Esophagus muscularis mucosa (tissue), 4 donors: ENCODE measurements around the gene SART1. TPM values are rescaled to one million over a fixed set of nuclear protein-coding genes. Genes with fewer than 3 reads are reported as not detected.

Experiments used
- DNase-seq: peaks from one replicate; pipeline ENCODE4 v3.0.0-alpha.2; 2017; ENCODE audit errors: extremely low spot score
- H3K27ac ChIP-seq, 4 donors: fragments of 200-600 bp; sonication (generic); replicated peaks in 1 of 4; 1 replicate in 3 of 4; 2 replicates in 1 of 4; pipeline ENCODE4 v1.5.1; 2016 to 2019; ENCODE audit warnings: mild to moderate bottlenecking in 1 of 4
- H3K27me3 ChIP-seq, 4 donors: fragments of 200-600 bp; sonication (generic); one replicate each; pipeline versions ENCODE4 v1.5.1 to v1.6.0; 2016 to 2019
- H3K36me3 ChIP-seq, 4 donors: fragments of 200-600 bp; sonication (generic); one replicate each; pipeline ENCODE4 v1.5.1; 2016 to 2019
- H3K4me1 ChIP-seq, 4 donors: fragments of 200-600 bp; sonication (generic); one replicate each; pipeline ENCODE4 v1.5.1; 2016 to 2019
- H3K4me3 ChIP-seq, 4 donors: fragments of 200-600 bp; sonication (generic); 1 replicate in 2 of 4; 2 replicates in 2 of 4; pipeline ENCODE4 v1.5.1; 2016 to 2019; ENCODE audit warnings: mild to moderate bottlenecking in 4 of 4, moderate library complexity in 1 of 4
- H3K9me3 ChIP-seq, 4 donors: fragments of 200-600 bp; sonication (generic); 1 replicate in 3 of 4; 2 replicates in 1 of 4; pipeline ENCODE4 v1.5.1; 2016 to 2019
- EP300 ChIP-seq: sonication (generic); formaldehyde crosslinking; IDR thresholded peaks from one replicate; pipeline ENCODE4 v1.6.1; 2017; ENCODE audit warnings: antibody characterized with exemption
- POLR2A ChIP-seq: fragments of 450-650 bp; IDR thresholded peaks from one replicate; pipeline ENCODE4 v1.6.1; 2017; ENCODE audit warnings: antibody characterized with exemption, moderate library complexity, mild to moderate bottlenecking, low read depth
- POLR2AphosphoS5 ChIP-seq, 2 donors: sonication (generic); formaldehyde crosslinking; IDR thresholded peaks; one replicate each; pipeline ENCODE4 v1.6.1; 2017; ENCODE audit warnings: antibody characterized with exemption in 2 of 2
- WGBS: methylation state at CpG from one replicate; pipeline ENCODE4 v1.1.5; 2018; 5-methylcytosine and 5-hydroxymethylcytosine counted together
- intact Hi-C: fragments of 100-400 bp; cut with DNase I; formaldehyde crosslinking; loops from one replicate; pipeline ENCODE4 v1.15.1; 2023
- total RNA-seq, 4 donors: library from RNA; depleted of rRNA; stranded (reverse); fragments of >200 nt; gene quantifications; one replicate each; pipeline versions ENCODE4 v1.1.0 to v1.2.1, GENCODE V29; 2016
- TF ChIP-seq, protein P1 (sequence below), 3 experiments: fragments of 200-600 bp in 2 of 3; fragments of 450-650 bp in 1 of 3; sonication (generic) in 2 of 3; IDR thresholded peaks; one replicate each; pipeline ENCODE4 v1.5.1; 2017 to 2019; ENCODE audit warnings: antibody characterized with exemption in 3 of 3, mild to moderate bottlenecking in 2 of 3, moderate library complexity in 1 of 3

Gene SART1
- total RNA-seq, 4 donors from 2014 or later = 47.8 to 65.0 (median 58.7) TPM

DNA sequence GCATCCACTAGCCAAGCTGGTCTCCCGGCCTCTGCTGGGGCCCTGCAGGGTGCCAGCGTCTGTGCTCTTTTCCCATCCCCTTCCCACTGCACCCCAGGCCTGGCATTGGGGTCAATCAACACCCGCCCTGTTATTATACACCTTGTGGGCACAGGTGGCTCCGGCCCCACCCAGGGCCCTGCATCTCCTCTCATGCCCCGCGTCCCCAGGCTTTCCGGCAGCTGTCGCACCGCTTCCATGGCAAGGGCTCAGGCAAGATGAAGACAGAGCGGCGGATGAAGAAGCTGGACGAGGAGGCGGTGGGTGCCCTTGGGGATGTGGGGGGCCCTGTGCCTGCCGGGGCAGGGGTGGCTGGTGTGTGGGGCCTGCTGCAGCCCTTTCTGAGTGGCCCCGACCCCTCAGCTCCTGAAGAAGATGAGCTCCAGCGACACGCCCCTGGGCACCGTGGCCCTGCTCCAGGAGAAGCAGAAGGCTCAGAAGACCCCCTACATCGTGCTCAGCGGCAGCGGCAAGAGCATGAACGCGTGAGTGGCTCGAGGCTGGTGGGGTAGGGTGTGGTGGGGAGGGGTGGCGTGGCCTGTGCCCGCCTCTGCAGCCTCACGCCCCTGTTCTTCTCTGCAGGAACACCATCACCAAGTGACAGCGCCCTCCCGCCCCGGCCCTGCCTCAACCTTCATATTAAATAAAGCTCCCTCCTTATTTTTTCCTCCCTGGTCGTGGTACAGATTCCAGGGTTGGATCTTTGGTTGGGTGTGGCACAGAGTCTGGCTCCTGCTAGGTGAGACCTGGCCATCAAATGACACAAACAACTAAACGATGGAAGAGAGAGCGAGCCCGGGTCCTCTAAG, 17.1 kb downstream of the SART1 start:
- Histone ChIP-seq H3K36me3 (peaks cover 31 to 61% (median 52%) of the 10 kb centered on the region in 4 donors), H3K4me3 (no peak overlapping the region), H3K27me3 (no peaks in the 10 kb centered on the region), H3K27ac (no peak overlapping the region), H3K4me1 (no peaks in the 10 kb centered on the region), H3K9me3 (no peaks in the 10 kb centered on the region)
- WGBS = 86% methylated on average over 24 of the region's 34 CpGs
- no peak for TF ChIP-seq EP300
- no peak for TF ChIP-seq POLR2AphosphoS5 (IDR thresholded peaks at IDR 0.05)
- TF ChIP-seq, protein P1, sequence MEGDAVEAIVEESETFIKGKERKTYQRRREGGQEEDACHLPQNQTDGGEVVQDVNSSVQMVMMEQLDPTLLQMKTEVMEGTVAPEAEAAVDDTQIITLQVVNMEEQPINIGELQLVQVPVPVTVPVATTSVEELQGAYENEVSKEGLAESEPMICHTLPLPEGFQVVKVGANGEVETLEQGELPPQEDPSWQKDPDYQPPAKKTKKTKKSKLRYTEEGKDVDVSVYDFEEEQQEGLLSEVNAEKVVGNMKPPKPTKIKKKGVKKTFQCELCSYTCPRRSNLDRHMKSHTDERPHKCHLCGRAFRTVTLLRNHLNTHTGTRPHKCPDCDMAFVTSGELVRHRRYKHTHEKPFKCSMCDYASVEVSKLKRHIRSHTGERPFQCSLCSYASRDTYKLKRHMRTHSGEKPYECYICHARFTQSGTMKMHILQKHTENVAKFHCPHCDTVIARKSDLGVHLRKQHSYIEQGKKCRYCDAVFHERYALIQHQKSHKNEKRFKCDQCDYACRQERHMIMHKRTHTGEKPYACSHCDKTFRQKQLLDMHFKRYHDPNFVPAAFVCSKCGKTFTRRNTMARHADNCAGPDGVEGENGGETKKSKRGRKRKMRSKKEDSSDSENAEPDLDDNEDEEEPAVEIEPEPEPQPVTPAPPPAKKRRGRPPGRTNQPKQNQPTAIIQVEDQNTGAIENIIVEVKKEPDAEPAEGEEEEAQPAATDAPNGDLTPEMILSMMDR (IDR thresholded peaks at IDR 0.05) = no peak
- TF ChIP-seq POLR2A = no peak
- DNase-seq = no peak
- intact Hi-C loops = no loop called here

DNA sequence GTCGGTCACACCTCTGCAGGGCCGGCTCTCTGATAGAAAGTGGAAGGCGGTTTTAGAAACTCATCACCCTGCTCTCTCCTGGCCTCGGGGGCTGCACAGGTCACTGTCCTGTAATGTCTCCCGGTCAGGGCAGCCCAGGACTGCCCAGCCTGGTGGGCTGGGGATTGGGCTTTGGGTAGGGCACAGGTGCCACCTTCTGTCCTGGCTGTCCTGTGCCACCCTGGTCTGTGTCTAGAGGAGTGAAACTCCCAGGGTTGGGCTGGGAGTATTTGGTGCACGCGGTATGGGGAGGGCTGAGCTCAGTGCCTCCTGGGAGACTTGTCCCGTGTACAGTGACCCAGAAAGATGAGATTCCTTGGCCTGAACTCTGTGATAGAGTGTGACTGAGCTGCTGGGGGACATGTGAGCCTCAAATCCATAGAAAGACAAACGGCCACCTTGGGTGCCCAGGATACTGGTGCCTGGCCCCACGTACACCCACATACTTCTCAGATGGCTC, 17.8 kb downstream of the SART1 start:
- Histone ChIP-seq H3K4me3 (no peak overlapping the region), H3K36me3 (peaks cover 28 to 57% (median 50%) of the 10 kb centered on the region in 4 donors), H3K27ac (no peak overlapping the region), H3K27me3 (no peaks in the 10 kb centered on the region), H3K4me1 (no peaks in the 10 kb centered on the region), H3K9me3 (no peaks in the 10 kb centered on the region)
- intact Hi-C loops = no loop called here
- DNase-seq = no peak
- 74% methylated on average over 10 of the region's 10 CpGs for WGBS
- no peak for TF ChIP-seq POLR2AphosphoS5 (IDR thresholded peaks at IDR 0.05)
- TF ChIP-seq, protein P1 (IDR thresholded peaks at IDR 0.05) = no peak
- TF ChIP-seq POLR2A = no peak
- no peak for TF ChIP-seq EP300

DNA sequence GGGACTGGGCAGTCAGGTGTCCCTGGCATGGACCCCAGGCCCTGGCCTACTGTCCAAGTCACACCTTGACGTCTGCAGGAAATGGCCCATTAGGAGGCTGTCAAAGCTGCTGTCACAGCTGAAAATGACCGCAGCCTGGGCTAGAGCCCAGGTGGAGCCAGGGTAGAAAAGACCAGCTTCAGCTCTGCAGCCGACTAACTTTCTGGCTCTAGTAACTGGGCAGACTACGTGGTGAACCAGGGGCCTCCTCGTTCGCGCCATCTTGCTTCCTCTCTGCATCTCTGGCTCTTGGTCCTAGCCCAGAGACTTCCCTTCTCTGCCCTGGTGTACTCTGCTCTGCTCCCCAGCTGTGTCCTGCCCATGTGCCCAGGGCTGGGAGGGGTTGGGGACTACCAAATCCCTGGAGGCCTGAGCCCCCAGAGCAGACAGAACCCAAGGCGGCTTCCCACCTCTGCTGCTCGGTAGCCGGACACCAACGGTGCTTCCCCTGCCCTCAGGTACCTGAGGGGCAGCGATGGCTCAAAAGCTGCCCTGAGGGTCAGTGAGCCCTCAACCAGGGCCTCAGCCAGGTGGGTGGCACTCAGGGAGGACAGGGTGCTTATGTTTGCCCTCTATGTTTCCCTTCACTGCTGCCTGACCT, 19.7 kb downstream of the SART1 start:
- WGBS = 78% methylated on average over 9 of the region's 12 CpGs
- no peaks in the 10 kb centered on the region for H3K27me3 ChIP-seq
- TF ChIP-seq EP300 (no peak), POLR2AphosphoS5 (IDR thresholded peaks at IDR 0.05) (no peak), POLR2A (no peak)
- TF ChIP-seq, protein P1 (IDR thresholded peaks at IDR 0.05) = no peak
- intact Hi-C loops = loop anchor here (10.0 kb wide), 1 partner anchor 56 kb away; no protein-coding TSS in a partner anchor
- no peaks in the 10 kb centered on the region for H3K9me3 ChIP-seq
- DNase-seq = no peak
- H3K4me1 ChIP-seq = peaks cover 0 to 16% (median 8%) of the 10 kb centered on the region in 4 donors
- peaks cover 28 to 42% (median 40%) of the 10 kb centered on the region in 4 donors for H3K36me3 ChIP-seq
- no peak overlapping the region for H3K4me3 ChIP-seq
- H3K27ac ChIP-seq = no peak overlapping the region

GRCh38 chr11:65981972-65982823, 20.7 kb downstream of the SART1 start:
- DNase-seq = no peak
- H3K9me3 ChIP-seq = no peaks in the 10 kb centered on the region
- H3K4me1 ChIP-seq = peaks cover 0 to 16% (median 8%) of the 10 kb centered on the region in 4 donors
- no peak overlapping the region for H3K27ac ChIP-seq
- peak in 1 of 2 donors; percentile 20 for TF ChIP-seq POLR2AphosphoS5 (IDR thresholded peaks at IDR 0.05)
- TF ChIP-seq POLR2A = no peak
- no peaks in the 10 kb centered on the region for H3K27me3 ChIP-seq
- H3K36me3 ChIP-seq = peaks cover 22 to 32% (median 31%) of the 10 kb centered on the region in 4 donors
- 73% methylated on average over 14 of the region's 16 CpGs for WGBS
- intact Hi-C loops = loop anchor here (10.0 kb wide), 1 partner anchor 57 kb away; no protein-coding TSS in a partner anchor
- no peak overlapping the region for H3K4me3 ChIP-seq
